Measurements from ENCODE around the gene ADTRP. TPM values are rescaled to one million over a fixed set of nuclear protein-coding genes. Genes with fewer than 3 reads are reported as not detected.

ADTRP gene
- total and polyA plus RNA-seq, 8 donors = 0.09 to 0.44 (median 0.24) TPM; not detected in 3

GRCh38 chr6:11714116-11714797 is 64.3 kb downstream of the ADTRP start:
- 26 to 37% methylated on average over 6 of the region's 6 CpGs for WGBS, 2 donors
- Histone ChIP-seq H3K27me3 (no peaks in the 10 kb centered on the region), H3K27ac (no peak overlapping the region), H3K36me3 (no peaks in the 10 kb centered on the region), H3K4me1 (peaks cover 0 to 5% (median 0%) of the 10 kb centered on the region in 3 donors), H3K4me3 (no peak overlapping the region), H3K9me3 (no peaks in the 10 kb centered on the region)
- DNase-seq (no peak), FAIRE-seq (no peak), ATAC-seq (peak in 2 of 4 donors; percentile 31 to 37)
- TF ChIP-seq CTCF (IDR thresholded peaks at IDR 0.05) = no peak
- intact Hi-C loops (cut with DNase I) = no loop called here

GRCh38 chr6:11712760-11713159 is 65.8 kb downstream of the ADTRP start:
- ATAC-seq = peak in 2 of 4 donors; percentile 52 to 61
- no peak for DNase-seq

GRCh38 chr6:11711984-11712711 is 66.5 kb downstream of the ADTRP start:
- DNase-seq (no peak), FAIRE-seq (no peak), ATAC-seq (no peak)
- intact Hi-C loops (cut with DNase I) = no loop called here
- H3K4me1 ChIP-seq = peaks cover 0 to 5% (median 0%) of the 10 kb centered on the region in 3 donors
- H3K27ac ChIP-seq = no peak overlapping the region
- H3K36me3 ChIP-seq = no peaks in the 10 kb centered on the region
- 66 to 67% methylated on average over 10 of the region's 10 CpGs for WGBS, 2 donors
- H3K27me3 ChIP-seq = no peaks in the 10 kb centered on the region
- no peak for TF ChIP-seq CTCF (IDR thresholded peaks at IDR 0.05)
- H3K4me3 ChIP-seq = no peak overlapping the region
- H3K9me3 ChIP-seq = no peaks in the 10 kb centered on the region

More at GRCh38 chr6:11712760-11713159, 65.8 kb downstream of the ADTRP start:
- no peak for FAIRE-seq
- Histone ChIP-seq H3K27me3 (no peaks in the 10 kb centered on the region), H3K27ac (no peak overlapping the region), H3K4me1 (peaks cover 0 to 5% (median 0%) of the 10 kb centered on the region in 3 donors), H3K4me3 (no peak overlapping the region), H3K36me3 (no peaks in the 10 kb centered on the region), H3K9me3 (no peaks in the 10 kb centered on the region)
- intact Hi-C loops (cut with DNase I) = no loop called here
- 85 to 89% methylated on average over 6 of the region's 6 CpGs for WGBS, 2 donors
- no peak for TF ChIP-seq CTCF (IDR thresholded peaks at IDR 0.05)

GRCh38 chr6:11711003-11711983 is 67.3 kb downstream of the ADTRP start:
- ATAC-seq (peak in 1 of 4 donors; percentile 35), FAIRE-seq (no peak), DNase-seq (no peak)
- H3K27ac ChIP-seq = no peak overlapping the region
- H3K4me1 ChIP-seq = peaks cover 0 to 5% (median 0%) of the 10 kb centered on the region in 3 donors
- H3K9me3 ChIP-seq = no peaks in the 10 kb centered on the region
- TF ChIP-seq CTCF (IDR thresholded peaks at IDR 0.05) = no peak
- intact Hi-C loops (cut with DNase I) = no loop called here
- no peaks in the 10 kb centered on the region for H3K27me3 ChIP-seq
- no peak overlapping the region for H3K4me3 ChIP-seq
- H3K36me3 ChIP-seq = no peaks in the 10 kb centered on the region
- 86 to 87% methylated on average over 21 of the region's 21 CpGs for WGBS, 2 donors
